ENCODE results near the gene ASB2. TPM values are rescaled to one million over a fixed set of nuclear protein-coding genes. Genes with fewer than 3 reads are reported as not detected.
A peak's percentile ranks its signal among the peaks of the same experiment; 100 is the strongest.

Gene ASB2
- total RNA-seq, 4 donors from 2014 or later: 0.60 to 2.1 (median 1.8) TPM; not detected in 1

DNA sequence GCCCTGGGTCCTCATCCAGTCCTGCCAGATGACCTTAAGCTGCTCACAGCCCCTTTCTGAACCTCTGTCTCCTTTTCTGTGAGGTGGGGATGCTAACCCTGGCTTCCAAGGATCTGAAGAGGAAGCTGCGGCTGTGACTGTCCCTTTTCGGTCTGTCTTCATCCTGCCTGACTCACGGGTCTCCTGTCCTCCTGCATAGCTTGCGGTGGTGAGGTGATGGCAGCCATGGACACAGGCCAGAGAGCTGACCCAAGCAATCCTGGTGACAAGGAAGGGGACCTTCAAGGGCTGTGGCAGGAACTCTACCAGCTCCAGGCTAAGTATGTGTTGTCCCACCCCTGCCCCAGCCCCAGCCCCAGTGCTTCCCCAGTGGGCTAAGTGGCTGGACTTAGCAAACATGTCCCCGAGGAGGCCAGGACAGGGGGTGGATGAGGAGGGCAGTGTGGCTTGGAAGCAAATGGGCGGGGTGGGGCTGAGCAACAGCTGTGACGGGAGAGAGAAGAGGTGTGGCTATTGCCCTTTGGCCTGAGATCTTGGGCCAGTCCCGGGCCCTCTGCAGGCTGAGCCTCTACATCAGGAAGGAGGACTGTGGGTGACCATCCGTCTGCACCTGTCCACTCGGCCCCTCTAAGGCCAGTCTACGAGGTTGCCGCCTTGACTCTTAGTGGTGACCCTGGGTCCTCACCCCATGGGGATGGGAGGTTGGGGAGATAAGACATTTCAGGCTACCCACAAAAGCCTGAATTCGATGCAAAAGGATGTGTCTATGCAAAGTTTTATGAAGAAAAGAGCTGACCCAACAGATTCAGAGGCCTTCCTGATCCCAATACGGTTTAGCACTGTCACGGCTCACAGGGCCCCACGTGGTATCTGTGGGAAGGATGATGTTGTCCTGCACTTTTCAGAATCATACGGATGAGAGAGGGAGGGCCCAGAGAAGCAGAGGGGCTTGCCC is 21.8 kb upstream of the ASB2 start:
- no peaks in the 10 kb centered on the region for H3K36me3 ChIP-seq
- no peak for DNase-seq (ENCODE audit: low spot score in 2 of 2)
- TF ChIP-seq POLR2A (IDR thresholded peaks at IDR 0.05) (no peak), EP300 (IDR thresholded peaks at IDR 0.05) (no peak)
- TF ChIP-seq, protein P1, sequence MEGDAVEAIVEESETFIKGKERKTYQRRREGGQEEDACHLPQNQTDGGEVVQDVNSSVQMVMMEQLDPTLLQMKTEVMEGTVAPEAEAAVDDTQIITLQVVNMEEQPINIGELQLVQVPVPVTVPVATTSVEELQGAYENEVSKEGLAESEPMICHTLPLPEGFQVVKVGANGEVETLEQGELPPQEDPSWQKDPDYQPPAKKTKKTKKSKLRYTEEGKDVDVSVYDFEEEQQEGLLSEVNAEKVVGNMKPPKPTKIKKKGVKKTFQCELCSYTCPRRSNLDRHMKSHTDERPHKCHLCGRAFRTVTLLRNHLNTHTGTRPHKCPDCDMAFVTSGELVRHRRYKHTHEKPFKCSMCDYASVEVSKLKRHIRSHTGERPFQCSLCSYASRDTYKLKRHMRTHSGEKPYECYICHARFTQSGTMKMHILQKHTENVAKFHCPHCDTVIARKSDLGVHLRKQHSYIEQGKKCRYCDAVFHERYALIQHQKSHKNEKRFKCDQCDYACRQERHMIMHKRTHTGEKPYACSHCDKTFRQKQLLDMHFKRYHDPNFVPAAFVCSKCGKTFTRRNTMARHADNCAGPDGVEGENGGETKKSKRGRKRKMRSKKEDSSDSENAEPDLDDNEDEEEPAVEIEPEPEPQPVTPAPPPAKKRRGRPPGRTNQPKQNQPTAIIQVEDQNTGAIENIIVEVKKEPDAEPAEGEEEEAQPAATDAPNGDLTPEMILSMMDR (IDR thresholded peaks at IDR 0.05): no peak
- no peak overlapping the region for H3K4me3 ChIP-seq
- no peaks in the 10 kb centered on the region for H3K9me3 ChIP-seq
- peaks cover 0 to 16% (median 0%) of the 10 kb centered on the region in 4 donors for H3K4me1 ChIP-seq
- no peak overlapping the region for H3K27ac ChIP-seq
- 82 to 85% methylated on average over 16 to 17 of the region's 17 CpGs for WGBS, 2 donors
- H3K27me3 ChIP-seq: peaks cover 0 to 4% of the 10 kb centered on the region in 2 donors

- WGBS, 2 donors: 73 to 77% methylated on average over 1 of the region's 1 CpG
- H3K4me1 ChIP-seq: peaks cover 0 to 16% (median 0%) of the 10 kb centered on the region in 4 donors
- no peaks in the 10 kb centered on the region for H3K9me3 ChIP-seq
- H3K27me3 ChIP-seq: peaks cover 0 to 1% of the 10 kb centered on the region in 2 donors
- no peak for TF ChIP-seq POLR2A (IDR thresholded peaks at IDR 0.05)
- DNase-seq (ENCODE audit: low spot score in 2 of 2): no peak
- no peak within 1 kb of the TSS for H3K27ac ChIP-seq
- H3K36me3 ChIP-seq: no peaks in the 10 kb centered on the region
- no peak within 1 kb of the TSS for H3K4me3 ChIP-seq
Observed at GRCh38 chr14:93997082-93997481, 20.7 kb upstream of the ASB2 start, which contains the start of gene CCDC197. TSS of gene CCDC197 (plus strand) at chr14:93997301. CDS start at chr14:93998132, 831 bp downstream.

- Histone ChIP-seq H3K36me3 (no peaks in the 10 kb centered on the region), H3K27me3 (no peaks in the 10 kb centered on the region), H3K9me3 (no peaks in the 10 kb centered on the region), H3K27ac (no peak overlapping the region), H3K4me3 (no peak overlapping the region), H3K4me1 (peaks cover 0 to 7% (median 0%) of the 10 kb centered on the region in 4 donors)
- 48 to 49% methylated on average over 7 to 8 of the region's 8 CpGs for WGBS, 2 donors
- no peak for TF ChIP-seq POLR2A (IDR thresholded peaks at IDR 0.05)
- TF ChIP-seq, protein P1 (IDR thresholded peaks at IDR 0.05): no peak
- TF ChIP-seq EP300 (IDR thresholded peaks at IDR 0.05): no peak
- DNase-seq (ENCODE audit: low spot score in 2 of 2): no peak
Observed at GRCh38 chr14:93996130-93996695, 19.8 kb upstream of the ASB2 start.

GRCh38 chr14:93994919-93995682 is 18.7 kb upstream of the ASB2 start:
- H3K36me3 ChIP-seq: no peaks in the 10 kb centered on the region
- 46 to 49% methylated on average over 9 to 13 of the region's 13 CpGs for WGBS, 2 donors
- H3K4me3 ChIP-seq: no peak overlapping the region
- peaks cover 0 to 6% (median 0%) of the 10 kb centered on the region in 4 donors for H3K4me1 ChIP-seq
- peak overlapping the region in 2 of 4 donors; percentile 17 to 60 for H3K27ac ChIP-seq
- no peak for TF ChIP-seq POLR2A (IDR thresholded peaks at IDR 0.05)
- TF ChIP-seq, protein P1 (IDR thresholded peaks at IDR 0.05): no peak
- TF ChIP-seq EP300 (IDR thresholded peaks at IDR 0.05): no peak
- no peak for DNase-seq (ENCODE audit: low spot score in 2 of 2)
- H3K27me3 ChIP-seq: no peaks in the 10 kb centered on the region
- H3K9me3 ChIP-seq: no peaks in the 10 kb centered on the region

DNA sequence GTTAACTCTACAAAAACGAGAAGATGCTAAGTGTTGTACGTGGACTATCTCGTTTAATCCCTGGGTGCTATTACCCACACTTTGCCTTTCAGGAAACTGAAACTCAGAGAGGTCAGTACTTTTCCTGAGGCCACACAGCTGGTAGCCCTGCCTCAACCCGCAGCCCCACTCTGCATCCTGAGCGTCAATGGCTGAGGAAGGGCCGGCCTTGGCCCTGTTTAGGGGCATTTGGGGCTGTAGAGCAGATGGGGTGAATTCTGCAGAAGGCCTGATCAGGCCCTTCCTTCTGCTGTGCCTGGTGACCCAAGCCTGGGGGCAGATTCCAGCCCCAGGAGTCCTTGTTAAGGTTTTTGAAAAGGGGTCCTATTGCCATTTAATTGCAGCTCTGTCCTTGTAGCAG is 17.0 kb upstream of the ASB2 start:
- Histone ChIP-seq H3K4me1 (peaks cover 0 to 6% (median 0%) of the 10 kb centered on the region in 4 donors), H3K27ac (no peak overlapping the region), H3K36me3 (no peaks in the 10 kb centered on the region), H3K9me3 (no peaks in the 10 kb centered on the region), H3K4me3 (no peak overlapping the region), H3K27me3 (no peaks in the 10 kb centered on the region)
- TF ChIP-seq, protein P1 (IDR thresholded peaks at IDR 0.05): no peak
- TF ChIP-seq POLR2A (IDR thresholded peaks at IDR 0.05): no peak
- no peak for TF ChIP-seq EP300 (IDR thresholded peaks at IDR 0.05)
- DNase-seq (ENCODE audit: low spot score in 2 of 2): no peak
- 66 to 73% methylated on average over 6 of the region's 6 CpGs for WGBS, 2 donors
